Adrenal gland (tissue), 5 donors: ENCODE results near the gene ACP4.
"Not testable (repeated sequence)": the region's sequence is repeated elsewhere in the genome, so short reads cannot be mapped to it uniquely, and the experiment has no call there.

ENCODE experiments used
- POLR2A ChIP-seq, 2 donors: fragments of 450-650 bp; IDR thresholded peaks; one replicate each; pipeline ENCODE4 v1.6.1; 2017; ENCODE audit warnings: antibody characterized with exemption in 2 of 2, mild to moderate bottlenecking in 2 of 2, moderate library complexity in 1 of 2
- TF ChIP-seq, protein P1 (sequence below), 6 experiments: fragments of 450-650 bp in 4 of 6; fragments of 200-600 bp in 2 of 6; sonication (generic) in 1 of 6; IDR thresholded peaks; 1 replicate in 5 of 6; 2 replicates in 1 of 6; pipeline versions ENCODE4 v1.5.1 to v1.8.0; 2016 to 2021; ENCODE audit warnings: antibody characterized with exemption in 6 of 6, mild to moderate bottlenecking in 2 of 6, moderate library complexity in 1 of 6
- donor health status: DM: no; HTN: no; CAD: no.

DNA sequence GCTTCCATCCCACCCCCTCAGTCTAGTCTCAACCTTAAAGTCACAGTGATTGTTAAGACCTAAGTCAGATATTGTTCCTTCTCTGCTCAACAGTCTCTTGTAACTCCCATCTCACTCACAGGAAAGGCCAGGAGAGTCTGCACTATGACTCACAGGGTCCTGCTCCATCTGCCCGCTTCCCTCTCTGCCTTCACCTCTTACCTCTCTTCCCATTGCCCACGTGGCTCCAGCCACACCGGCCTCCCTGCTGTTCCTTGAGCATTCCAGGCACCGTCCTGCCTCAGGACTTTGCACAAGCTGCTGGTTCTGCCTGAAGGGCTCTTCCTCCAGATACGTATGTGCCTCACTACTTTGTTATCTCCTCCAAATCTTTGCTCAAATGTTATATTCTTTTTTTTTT, 23.0 kb upstream of the ACP4 start:
- not testable (repeated sequence) for TF ChIP-seq POLR2A (IDR thresholded peaks at IDR 0.05)
- TF ChIP-seq, protein P1, sequence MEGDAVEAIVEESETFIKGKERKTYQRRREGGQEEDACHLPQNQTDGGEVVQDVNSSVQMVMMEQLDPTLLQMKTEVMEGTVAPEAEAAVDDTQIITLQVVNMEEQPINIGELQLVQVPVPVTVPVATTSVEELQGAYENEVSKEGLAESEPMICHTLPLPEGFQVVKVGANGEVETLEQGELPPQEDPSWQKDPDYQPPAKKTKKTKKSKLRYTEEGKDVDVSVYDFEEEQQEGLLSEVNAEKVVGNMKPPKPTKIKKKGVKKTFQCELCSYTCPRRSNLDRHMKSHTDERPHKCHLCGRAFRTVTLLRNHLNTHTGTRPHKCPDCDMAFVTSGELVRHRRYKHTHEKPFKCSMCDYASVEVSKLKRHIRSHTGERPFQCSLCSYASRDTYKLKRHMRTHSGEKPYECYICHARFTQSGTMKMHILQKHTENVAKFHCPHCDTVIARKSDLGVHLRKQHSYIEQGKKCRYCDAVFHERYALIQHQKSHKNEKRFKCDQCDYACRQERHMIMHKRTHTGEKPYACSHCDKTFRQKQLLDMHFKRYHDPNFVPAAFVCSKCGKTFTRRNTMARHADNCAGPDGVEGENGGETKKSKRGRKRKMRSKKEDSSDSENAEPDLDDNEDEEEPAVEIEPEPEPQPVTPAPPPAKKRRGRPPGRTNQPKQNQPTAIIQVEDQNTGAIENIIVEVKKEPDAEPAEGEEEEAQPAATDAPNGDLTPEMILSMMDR (IDR thresholded peaks at IDR 0.05), result not testable (repeated sequence)
